Gastrocnemius medialis (tissue), 4 donors: ENCODE data around the gene UNC5B.

Experiments used
- CTCF ChIP-seq, 5 experiments: fragments of 450-650 bp in 3 of 5; fragments of 200-600 bp in 2 of 5; sonication (generic) in 2 of 5; IDR thresholded peaks in 4 of 5; conservative IDR thresholded peaks in 1 of 5; 1 replicate in 4 of 5; 2 replicates in 1 of 5; pipeline ENCODE4 v1.5.1; 2016 to 2019; ENCODE audit warnings: antibody characterized with exemption in 5 of 5, mild to moderate bottlenecking in 3 of 5, moderate library complexity in 3 of 5
- POLR2A ChIP-seq, 2 donors: fragments of 450-650 bp; IDR thresholded peaks; one replicate each; pipeline ENCODE4 v1.6.1; 2017; ENCODE audit warnings: antibody characterized with exemption in 2 of 2, mild to moderate bottlenecking in 2 of 2, moderate library complexity in 2 of 2

- TF ChIP-seq POLR2A (IDR thresholded peaks at IDR 0.05) (no peak), CTCF (IDR thresholded peaks at IDR 0.05 in 4 of 5, conservative IDR thresholded peaks at IDR 0.05 in 1 of 5) (no peak)
These were observed 67.3 kb downstream of the UNC5B start for GRCh38 chr10:71279590-71280170.
